GM12878 (cell line): ENCODE results near the gene PHF21B. TPM values are rescaled to one million over a fixed set of nuclear protein-coding genes. Genes with fewer than 3 reads are reported as not detected.
A peak's percentile ranks its signal among the peaks of the same experiment; 100 is the strongest.

Experiments used
- ASH2L ChIP-seq: fragments of 300-600, 200-600 bp; sonication (generic); IDR thresholded peaks from 2 replicates; pipeline ENCODE4 v1.6.1; 2017; ENCODE audit warnings: low read depth, mild to moderate bottlenecking, borderline replicate concordance
- CEBPB ChIP-seq, 2 experiments: fragments of 150-350 bp in 1 of 2; IDR thresholded peaks; 2 replicates each; pipeline ENCODE4 v1.6.1; 2012 to 2014; ENCODE audit warnings: low read depth in 2 of 2, low read length in 2 of 2, borderline replicate concordance in 1 of 2, inconsistent platforms in 1 of 2
- CREB1 ChIP-seq: IDR thresholded peaks from 2 replicates; pipeline ENCODE4 v1.6.1; 2012; ENCODE audit warnings: low read depth, mild to moderate bottlenecking, inconsistent platforms
- ELK1 ChIP-seq: IDR thresholded peaks from 2 replicates; pipeline ENCODE4 v1.6.1; 2012; ENCODE audit warnings: low read depth, low read length, improper control_type of control experiment
- ETV6 ChIP-seq, 2 experiments: fragments of 450-650 bp in 1 of 2; IDR thresholded peaks in 1 of 2; conservative IDR thresholded peaks in 1 of 2; 2 replicates each; pipeline ENCODE4 v1.6.1; 2014; ENCODE audit warnings: antibody characterized with exemption in 1 of 2, borderline replicate concordance in 1 of 2, low read depth in 1 of 2, mild to moderate bottlenecking in 1 of 2, moderate library complexity in 1 of 2
- EZH2 ChIP-seq: IDR thresholded peaks from 2 replicates; pipeline ENCODE4 v1.6.1; 2012; ENCODE audit warnings: low read depth, mild to moderate bottlenecking, control low read depth, inconsistent platforms, low read length, borderline replicate concordance; ENCODE audit not compliant: control insufficient read depth
- FOS ChIP-seq: IDR thresholded peaks from 3 replicates; pipeline ENCODE4 v1.6.1; 2011; ENCODE audit warnings: borderline replicate concordance; ENCODE audit not compliant: insufficient read length; ENCODE audit errors: extremely low read depth
- IKZF1 ChIP-seq: fragments of 450-650 bp; conservative IDR thresholded peaks from 2 replicates; pipeline ENCODE4 v1.6.1; 2017; ENCODE audit warnings: antibody characterized with exemption, mild to moderate bottlenecking
- IRF5 ChIP-seq: fragments of 450-650 bp; IDR thresholded peaks from 2 replicates; pipeline ENCODE4 v1.6.1; 2017; ENCODE audit warnings: borderline replicate concordance
- JUND ChIP-seq: IDR thresholded peaks from 2 replicates; pipeline ENCODE4 v1.6.1; 2012; ENCODE audit warnings: low read depth, mild to moderate bottlenecking, low read length, improper control_type of control experiment, moderate library complexity
- PKNOX1 ChIP-seq: fragments of 450-650 bp; IDR thresholded peaks from 2 replicates; pipeline ENCODE4 v1.6.1; 2016; ENCODE audit warnings: mild to moderate bottlenecking
- RB1 ChIP-seq: fragments of 450-650 bp; formaldehyde crosslinking; IDR thresholded peaks from 2 replicates; pipeline ENCODE4 v1.6.1; 2017; ENCODE audit warnings: mild to moderate bottlenecking, borderline replicate concordance
- STAT1 ChIP-seq: fragments of 450-650 bp; conservative IDR thresholded peaks from 2 replicates; pipeline ENCODE4 v1.6.1; 2014; ENCODE audit warnings: antibody characterized with exemption, mild to moderate bottlenecking
- SUPT20H ChIP-seq: IDR thresholded peaks from 2 replicates; pipeline ENCODE4 v1.6.1; 2011; ENCODE audit warnings: low read depth, mild to moderate bottlenecking, low read length, moderate library complexity, borderline replicate concordance; ENCODE audit not compliant: control insufficient read depth
- YY1 ChIP-seq: IDR thresholded peaks from 2 replicates; pipeline ENCODE4 v1.6.1; 2011; ENCODE audit warnings: low read depth, mild to moderate bottlenecking, low read length
- polyA plus RNA-seq, 11 experiments: library from polyadenylated mRNA; depleted of rRNA in 4 of 11; unstranded in 6 of 11; stranded (reverse) in 5 of 11; fragments of >200 nt; fragmentation: Nextera tagmentation in 4 of 11; fragmentation: Illumina TruSeq in 1 of 11; extraction: Ambion mirVana in 4 of 11; extraction: Trizol in 1 of 11; gene quantifications; 1 replicate in 1 of 11; 2 replicates in 10 of 11; pipeline versions ENCODE4 v1.2.1 to v1.2.3, GENCODE V29; 2011 to 2016; ENCODE audit warnings: inconsistent platforms in 2 of 11, missing spikeins in 2 of 11, low read depth in 1 of 11
- total RNA-seq, 4 experiments: library from RNA; depleted of rRNA in 3 of 4; stranded (reverse); fragments of >200 nt in 3 of 4; fragmentation: Illumina TruSeq in 1 of 4; extraction: Trizol in 1 of 4; gene quantifications; 2 replicates each; pipeline versions ENCODE4 v1.2.1 to v1.2.3, GENCODE V29; 2013 to 2021
- TF ChIP-seq, protein P1 (sequence below): IDR thresholded peaks from 2 replicates; pipeline ENCODE4 v1.6.1; 2012; ENCODE audit warnings: low read depth, low read length, improper control_type of control experiment

PHF21B gene
- total and polyA plus RNA-seq, 10 of the 15 experiments (the other 5 are each of a cell fraction or from before 2014, with no cell fraction given) = 0.03 to 0.35 TPM; not detected in 8

- TF ChIP-seq CREB1 (0 out of 2 replicates have a peak, but pooled peaks have one; percentile 24), ASH2L (no peak), IKZF1 (no peak), IRF5 (no peak), SUPT20H (no peak), PKNOX1 (no peak), ETV6 (conservative IDR thresholded peaks at IDR 0.05 in 1 of 2, IDR thresholded peaks at IDR 0.05 in 1 of 2; ENCODE audit: borderline replicate concordance in 1 of 2, low read depth in 1 of 2) (no peak), JUND (no peak), STAT1 (no peak), FOS (no peak), YY1 (peak; percentile 63; the same call in 1 of the 2 replicates), ELK1 (no peak), RB1 (peak; percentile 55; the same call in 1 of the 2 replicates), EZH2 (no peak), CEBPB (IDR thresholded peaks at IDR 0.05; ENCODE audit: borderline replicate concordance in 1 of 2, low read depth in 2 of 2, low read length in 2 of 2) (no peak)
- TF ChIP-seq, protein P1, sequence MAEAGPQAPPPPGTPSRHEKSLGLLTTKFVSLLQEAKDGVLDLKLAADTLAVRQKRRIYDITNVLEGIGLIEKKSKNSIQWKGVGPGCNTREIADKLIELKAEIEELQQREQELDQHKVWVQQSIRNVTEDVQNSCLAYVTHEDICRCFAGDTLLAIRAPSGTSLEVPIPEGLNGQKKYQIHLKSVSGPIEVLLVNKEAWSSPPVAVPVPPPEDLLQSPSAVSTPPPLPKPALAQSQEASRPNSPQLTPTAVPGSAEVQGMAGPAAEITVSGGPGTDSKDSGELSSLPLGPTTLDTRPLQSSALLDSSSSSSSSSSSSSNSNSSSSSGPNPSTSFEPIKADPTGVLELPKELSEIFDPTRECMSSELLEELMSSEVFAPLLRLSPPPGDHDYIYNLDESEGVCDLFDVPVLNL = no peak
Measured at GRCh38 chr22:44975427-44976262, 34.2 kb downstream of the PHF21B start (continued).
